K562 (cell line): ENCODE measurements around the gene ADIPOR1. TPM values are rescaled to one million over a fixed set of nuclear protein-coding genes. Genes with fewer than 3 reads are reported as not detected.
"Not testable (repeated sequence)": the region's sequence is repeated elsewhere in the genome, so short reads cannot be mapped to it uniquely, and the experiment has no call there.

Source experiments
- ATF1 ChIP-seq, 2 experiments: fragments of 450-650 bp in 1 of 2; IDR thresholded peaks; 2 replicates each; pipeline ENCODE4 v1.6.1; 2016; ENCODE audit warnings: missing compliant biosample characterization in 1 of 2, missing genetic modification characterization in 1 of 2
- BHLHE40 ChIP-seq: IDR thresholded peaks from 2 replicates; pipeline ENCODE4 v1.6.1; 2011; ENCODE audit warnings: low read length, improper control_type of control experiment
- C11orf30 ChIP-seq: fragments of 450-650 bp; IDR thresholded peaks from 2 replicates; pipeline ENCODE4 v1.6.1; 2016; ENCODE audit warnings: low read depth, mild to moderate bottlenecking
- CBFA2T2 ChIP-seq: fragments of 450-650 bp; conservative IDR thresholded peaks from 2 replicates; pipeline ENCODE4 v1.6.1; 2017; ENCODE audit warnings: mild to moderate bottlenecking
- DACH1 ChIP-seq: fragments of 450-650 bp; IDR thresholded peaks from 2 replicates; pipeline ENCODE4 v1.6.1; 2018; ENCODE audit not compliant: partially characterized antibody
- DMBX1 ChIP-seq: fragments of 250-450 bp; sonication (Bioruptor Pico); IDR thresholded peaks from 2 replicates; pipeline ENCODE4 v1.8.0; 2022; ENCODE audit warnings: inconsistent platforms, mild to moderate bottlenecking, moderate library complexity, borderline replicate concordance
- DPF2 ChIP-seq: fragments of 450-650 bp; IDR thresholded peaks from 2 replicates; pipeline ENCODE4 v1.6.1; 2016
- KDM1A ChIP-seq, 2 experiments: fragments of 450-650 bp; IDR thresholded peaks; 2 replicates each; pipeline ENCODE4 v1.6.1; 2016; ENCODE audit warnings: mild to moderate bottlenecking in 2 of 2
- MYC ChIP-seq, 2 experiments: fragments of 250-450 bp in 1 of 2; sonication (Bioruptor Pico) in 1 of 2; IDR thresholded peaks; 2 replicates each; pipeline versions ENCODE4 v1.5.1 to v1.6.1; 2012 to 2021; ENCODE audit warnings: low read depth in 2 of 2, borderline replicate concordance in 1 of 2, improper control_type of control experiment in 1 of 2, low read length in 1 of 2, mild to moderate bottlenecking in 1 of 2, moderate library complexity in 1 of 2
- MYNN ChIP-seq, 2 experiments: sonication (generic); formaldehyde crosslinking in 1 of 2; IDR thresholded peaks; 2 replicates each; pipeline versions ENCODE4 v1.5.0 to v1.6.1; 2016 to 2020; ENCODE audit warnings: antibody characterized with exemption in 1 of 2, missing genetic modification reagents in 1 of 2
- NFE2 ChIP-seq: IDR thresholded peaks from 2 replicates; pipeline ENCODE4 v1.6.1; 2014; ENCODE audit warnings: antibody characterized with exemption, low read depth
- POLR2A ChIP-seq: fragments of 450-650 bp; conservative IDR thresholded peaks from 2 replicates; pipeline ENCODE4 v1.6.1; 2016
- TAL1 ChIP-seq: fragments of 450-650 bp; IDR thresholded peaks from 2 replicates; pipeline ENCODE4 v1.6.1; 2016; ENCODE audit warnings: mild to moderate bottlenecking
- TCF3 ChIP-seq: sonication (generic); formaldehyde crosslinking; IDR thresholded peaks from 2 replicates; pipeline ENCODE4 v1.4.0; 2020; ENCODE audit warnings: mild to moderate bottlenecking, missing genetic modification reagents
- ZFX ChIP-seq: sonication (generic); formaldehyde crosslinking; IDR thresholded peaks from 2 replicates; pipeline ENCODE4 v1.8.0; 2022; ENCODE audit warnings: mild to moderate bottlenecking, missing genetic modification reagents, moderate library complexity
- ZNF384 ChIP-seq: IDR thresholded peaks from 2 replicates; pipeline ENCODE4 v1.6.1; 2012; ENCODE audit warnings: low read depth, low read length, improper control_type of control experiment
- polyA plus RNA-seq, 8 experiments: library from polyadenylated mRNA; depleted of rRNA in 4 of 8; stranded (reverse) in 5 of 8; unstranded in 3 of 8; fragments of >200 nt; fragmentation: Nextera tagmentation in 2 of 8; fragmentation: Illumina TruSeq in 1 of 8; extraction: Ambion mirVana in 2 of 8; extraction: Trizol in 1 of 8; gene quantifications; 2 replicates each; pipeline versions ENCODE4 v1.2.1 to v1.2.3, GENCODE V29; 2011 to 2014; ENCODE audit warnings: inconsistent platforms in 1 of 8, missing spikeins in 1 of 8
- total RNA-seq, 7 experiments: library from RNA; depleted of rRNA in 6 of 7; stranded (reverse); fragments of >200 nt in 6 of 7; fragmentation: Illumina TruSeq in 2 of 7; extraction: Trizol in 2 of 7; gene quantifications; 2 replicates each; pipeline versions ENCODE4 v1.2.1 to v1.2.3, GENCODE V29; 2011 to 2021; ENCODE audit warnings: low replicate concordance in 1 of 7
- TF ChIP-seq, protein P1 (sequence below): fragments of 450-650 bp; IDR thresholded peaks from 2 replicates; pipeline ENCODE4 v1.6.1; 2018; ENCODE audit not compliant: partially characterized antibody
- TF ChIP-seq, protein P2 (sequence below): fragments of 250-450 bp; sonication (Bioruptor Pico); IDR thresholded peaks from 2 replicates; pipeline ENCODE4 v1.8.0; 2021; ENCODE audit warnings: moderate library complexity, mild to moderate bottlenecking, inconsistent platforms
- TF ChIP-seq, protein P3 (sequence below): fragments of 450-650 bp; IDR thresholded peaks from 2 replicates; pipeline ENCODE4 v1.7.0; 2016; ENCODE audit warnings: borderline replicate concordance
- TF ChIP-seq, protein P4 (sequence below): sonication (generic); IDR thresholded peaks from 2 replicates; pipeline ENCODE4 v1.6.1; 2016

The ADIPOR1 gene
- total and polyA plus RNA-seq, 9 of the 15 experiments (the other 6 are each of a cell fraction or from before 2014, with no cell fraction given), result 29.0 to 217 (median 100) TPM

DNA sequence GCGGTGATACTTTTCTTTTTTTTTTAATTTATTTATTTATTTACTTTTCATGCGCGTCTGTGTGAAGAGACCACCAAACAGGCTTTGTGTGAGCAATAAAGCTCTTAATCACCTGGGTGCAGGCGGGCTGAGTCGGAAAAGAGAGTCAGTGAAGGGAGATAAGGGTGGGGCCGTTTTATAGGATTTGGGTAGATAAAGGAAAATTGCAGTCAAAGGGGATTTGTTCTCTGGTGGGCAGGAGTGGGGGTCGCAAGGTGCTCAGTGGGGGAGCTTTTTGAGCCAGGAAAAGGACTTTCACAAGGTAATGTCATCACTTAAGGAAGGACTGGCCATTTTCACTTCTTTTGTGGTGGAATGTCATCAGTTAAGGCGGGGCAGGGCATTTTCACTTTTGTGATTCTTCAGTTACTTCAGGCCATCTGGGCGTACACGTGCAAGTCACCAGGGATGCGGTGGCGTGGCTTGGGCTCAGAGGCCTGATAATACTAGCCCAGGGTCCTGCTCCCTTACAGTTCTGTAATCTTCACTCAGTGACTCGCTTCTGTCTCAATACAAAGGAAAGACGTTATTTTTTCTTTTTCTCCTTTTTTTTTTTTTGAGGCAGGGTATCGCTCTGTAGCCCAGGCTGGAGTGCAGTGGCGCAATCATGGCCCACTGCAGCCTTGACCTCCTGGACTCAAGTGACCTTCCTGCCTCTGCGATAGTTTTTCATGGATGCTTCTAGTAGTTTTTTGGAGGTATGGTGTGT lies 47.5 kb upstream of the ADIPOR1 start (continued):
- TF ChIP-seq, protein P1, sequence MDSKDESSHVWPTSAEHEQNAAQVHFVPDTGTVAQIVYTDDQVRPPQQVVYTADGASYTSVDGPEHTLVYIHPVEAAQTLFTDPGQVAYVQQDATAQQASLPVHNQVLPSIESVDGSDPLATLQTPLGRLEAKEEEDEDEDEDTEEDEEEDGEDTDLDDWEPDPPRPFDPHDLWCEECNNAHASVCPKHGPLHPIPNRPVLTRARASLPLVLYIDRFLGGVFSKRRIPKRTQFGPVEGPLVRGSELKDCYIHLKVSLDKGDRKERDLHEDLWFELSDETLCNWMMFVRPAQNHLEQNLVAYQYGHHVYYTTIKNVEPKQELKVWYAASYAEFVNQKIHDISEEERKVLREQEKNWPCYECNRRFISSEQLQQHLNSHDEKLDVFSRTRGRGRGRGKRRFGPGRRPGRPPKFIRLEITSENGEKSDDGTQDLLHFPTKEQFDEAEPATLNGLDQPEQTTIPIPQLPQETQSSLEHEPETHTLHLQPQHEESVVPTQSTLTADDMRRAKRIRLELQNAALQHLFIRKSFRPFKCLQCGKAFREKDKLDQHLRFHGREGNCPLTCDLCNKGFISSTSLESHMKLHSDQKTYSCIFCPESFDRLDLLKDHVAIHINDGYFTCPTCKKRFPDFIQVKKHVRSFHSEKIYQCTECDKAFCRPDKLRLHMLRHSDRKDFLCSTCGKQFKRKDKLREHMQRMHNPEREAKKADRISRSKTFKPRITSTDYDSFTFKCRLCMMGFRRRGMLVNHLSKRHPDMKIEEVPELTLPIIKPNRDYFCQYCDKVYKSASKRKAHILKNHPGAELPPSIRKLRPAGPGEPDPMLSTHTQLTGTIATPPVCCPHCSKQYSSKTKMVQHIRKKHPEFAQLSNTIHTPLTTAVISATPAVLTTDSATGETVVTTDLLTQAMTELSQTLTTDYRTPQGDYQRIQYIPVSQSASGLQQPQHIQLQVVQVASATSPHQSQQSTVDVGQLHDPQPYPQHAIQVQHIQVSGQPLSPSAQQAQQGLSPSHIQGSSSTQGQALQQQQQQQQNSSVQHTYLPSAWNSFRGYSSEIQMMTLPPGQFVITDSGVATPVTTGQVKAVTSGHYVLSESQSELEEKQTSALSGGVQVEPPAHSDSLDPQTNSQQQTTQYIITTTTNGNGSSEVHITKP, result peak; percentile 53
- TF ChIP-seq ATF1 (CRISPR knock-in tag; IDR thresholded peaks at IDR 0.05); MYNN (CRISPR knock-in tag; IDR thresholded peaks at IDR 0.05); MYC (CRISPR knock-in tag; IDR thresholded peaks at IDR 0.05; ENCODE audit: borderline replicate concordance, low read depth): not testable (repeated sequence)
- TF ChIP-seq ATF1 (tag; IDR thresholded peaks at IDR 0.05) (peak; percentile 69), MYNN (IDR thresholded peaks at IDR 0.05) (peak; percentile 79; the same call in 1 of the 2 replicates), ZFX (peak; percentile 79), MYC (IDR thresholded peaks at IDR 0.05; ENCODE audit: low read depth, low read length) (peak; percentile 95), TAL1 (peak; percentile 89), ZNF384 (peak; percentile 43; the same call in 1 of the 2 replicates), NFE2 (peak; percentile 48), CBFA2T2 (peak; percentile 84), C11orf30 (peak; percentile 33; the same call in 1 of the 2 replicates), TCF3 (CRISPR knock-in tag) (peak; percentile 80), DMBX1 (CRISPR knock-in tag) (peak; percentile 75; the same call in 1 of the 2 replicates), DACH1 (peak; percentile 45), POLR2A (peak; percentile 16), DPF2 (peak; percentile 92), BHLHE40 (peak; percentile 97), KDM1A (IDR thresholded peaks at IDR 0.05) (peak; percentile 83 to 85)
- TF ChIP-seq, protein P2, sequence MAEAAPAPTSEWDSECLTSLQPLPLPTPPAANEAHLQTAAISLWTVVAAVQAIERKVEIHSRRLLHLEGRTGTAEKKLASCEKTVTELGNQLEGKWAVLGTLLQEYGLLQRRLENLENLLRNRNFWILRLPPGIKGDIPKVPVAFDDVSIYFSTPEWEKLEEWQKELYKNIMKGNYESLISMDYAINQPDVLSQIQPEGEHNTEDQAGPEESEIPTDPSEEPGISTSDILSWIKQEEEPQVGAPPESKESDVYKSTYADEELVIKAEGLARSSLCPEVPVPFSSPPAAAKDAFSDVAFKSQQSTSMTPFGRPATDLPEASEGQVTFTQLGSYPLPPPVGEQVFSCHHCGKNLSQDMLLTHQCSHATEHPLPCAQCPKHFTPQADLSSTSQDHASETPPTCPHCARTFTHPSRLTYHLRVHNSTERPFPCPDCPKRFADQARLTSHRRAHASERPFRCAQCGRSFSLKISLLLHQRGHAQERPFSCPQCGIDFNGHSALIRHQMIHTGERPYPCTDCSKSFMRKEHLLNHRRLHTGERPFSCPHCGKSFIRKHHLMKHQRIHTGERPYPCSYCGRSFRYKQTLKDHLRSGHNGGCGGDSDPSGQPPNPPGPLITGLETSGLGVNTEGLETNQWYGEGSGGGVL (CRISPR knock-in tag), result 0 out of 2 replicates have a peak, but pooled peaks have one; percentile 23
- TF ChIP-seq, protein P3, sequence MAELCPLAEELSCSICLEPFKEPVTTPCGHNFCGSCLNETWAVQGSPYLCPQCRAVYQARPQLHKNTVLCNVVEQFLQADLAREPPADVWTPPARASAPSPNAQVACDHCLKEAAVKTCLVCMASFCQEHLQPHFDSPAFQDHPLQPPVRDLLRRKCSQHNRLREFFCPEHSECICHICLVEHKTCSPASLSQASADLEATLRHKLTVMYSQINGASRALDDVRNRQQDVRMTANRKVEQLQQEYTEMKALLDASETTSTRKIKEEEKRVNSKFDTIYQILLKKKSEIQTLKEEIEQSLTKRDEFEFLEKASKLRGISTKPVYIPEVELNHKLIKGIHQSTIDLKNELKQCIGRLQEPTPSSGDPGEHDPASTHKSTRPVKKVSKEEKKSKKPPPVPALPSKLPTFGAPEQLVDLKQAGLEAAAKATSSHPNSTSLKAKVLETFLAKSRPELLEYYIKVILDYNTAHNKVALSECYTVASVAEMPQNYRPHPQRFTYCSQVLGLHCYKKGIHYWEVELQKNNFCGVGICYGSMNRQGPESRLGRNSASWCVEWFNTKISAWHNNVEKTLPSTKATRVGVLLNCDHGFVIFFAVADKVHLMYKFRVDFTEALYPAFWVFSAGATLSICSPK, result 0 out of 2 replicates have a peak, but pooled peaks have one; percentile 23
- TF ChIP-seq, protein P4, sequence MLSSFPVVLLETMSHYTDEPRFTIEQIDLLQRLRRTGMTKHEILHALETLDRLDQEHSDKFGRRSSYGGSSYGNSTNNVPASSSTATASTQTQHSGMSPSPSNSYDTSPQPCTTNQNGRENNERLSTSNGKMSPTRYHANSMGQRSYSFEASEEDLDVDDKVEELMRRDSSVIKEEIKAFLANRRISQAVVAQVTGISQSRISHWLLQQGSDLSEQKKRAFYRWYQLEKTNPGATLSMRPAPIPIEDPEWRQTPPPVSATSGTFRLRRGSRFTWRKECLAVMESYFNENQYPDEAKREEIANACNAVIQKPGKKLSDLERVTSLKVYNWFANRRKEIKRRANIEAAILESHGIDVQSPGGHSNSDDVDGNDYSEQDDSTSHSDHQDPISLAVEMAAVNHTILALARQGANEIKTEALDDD, result peak; percentile 76
